Activated CD8-positive, alpha-beta memory T cell treated with anti-CD3 and anti-CD28 coated beads, Interleukin-2, amount 50 U/mL, for 1 hour (primary cell): ENCODE measurements around the gene CH25H.
"Not testable (repeated sequence)": the region's sequence is repeated elsewhere in the genome, so short reads cannot be mapped to it uniquely, and the experiment has no call there.

Experiments
- DNase-seq: peaks from one replicate; pipeline ENCODE4 v3.0.0-alpha.2; 2020; ENCODE audit errors: extremely low read depth

The CH25H gene

DNA sequence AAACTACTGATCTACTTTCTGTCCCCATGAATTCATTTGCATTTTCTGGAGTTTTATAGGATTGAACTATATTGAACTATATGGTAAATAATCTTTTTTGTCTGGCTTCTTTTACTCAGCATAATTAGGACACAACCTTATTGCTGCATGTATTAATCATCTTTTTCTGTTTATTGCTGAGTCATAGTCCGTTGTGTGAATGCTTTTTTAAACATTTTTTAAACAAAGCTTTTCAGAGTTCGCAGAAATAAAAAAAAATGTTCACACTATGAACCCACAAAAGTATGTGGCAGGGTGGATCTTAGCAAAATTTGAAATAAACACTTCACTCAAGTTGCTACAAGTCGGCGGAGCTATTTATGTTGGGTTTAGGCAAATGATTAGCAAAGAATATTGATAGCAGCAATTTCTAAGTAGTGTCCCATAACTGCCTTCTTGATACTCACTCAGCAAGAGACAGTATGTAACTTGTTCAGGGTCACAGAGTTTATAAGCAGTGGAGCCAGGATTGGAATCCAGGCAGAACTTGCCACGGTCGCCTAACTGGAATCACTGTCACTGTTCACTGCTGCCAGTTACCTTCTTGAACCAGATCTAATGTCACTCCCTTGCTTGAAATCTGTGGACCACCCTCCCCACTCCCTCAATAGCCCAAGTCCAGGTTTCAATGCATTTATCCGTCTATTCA, 5.6 kb downstream of the CH25H start:
- no peak for DNase-seq

DNA sequence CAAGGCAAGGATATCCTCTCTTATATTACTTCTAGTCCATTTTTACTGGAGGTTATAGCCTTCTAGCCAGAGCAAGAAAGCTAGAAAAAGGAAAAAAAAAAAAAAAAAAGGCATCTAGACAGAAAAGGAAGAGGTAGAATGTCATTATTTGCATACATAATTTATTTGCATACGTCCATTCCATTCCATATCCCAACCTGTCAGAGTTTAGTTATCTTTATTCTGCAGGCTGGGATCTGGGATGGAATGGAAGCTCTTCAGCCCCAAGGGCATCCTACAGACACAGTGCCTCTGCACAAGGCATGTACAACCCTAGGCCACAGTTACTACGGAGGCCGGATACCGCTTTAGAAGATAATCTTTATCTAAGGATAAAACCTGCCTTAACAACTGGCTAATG, 9.6 kb downstream of the CH25H start:
- DNase-seq = no peak

DNA sequence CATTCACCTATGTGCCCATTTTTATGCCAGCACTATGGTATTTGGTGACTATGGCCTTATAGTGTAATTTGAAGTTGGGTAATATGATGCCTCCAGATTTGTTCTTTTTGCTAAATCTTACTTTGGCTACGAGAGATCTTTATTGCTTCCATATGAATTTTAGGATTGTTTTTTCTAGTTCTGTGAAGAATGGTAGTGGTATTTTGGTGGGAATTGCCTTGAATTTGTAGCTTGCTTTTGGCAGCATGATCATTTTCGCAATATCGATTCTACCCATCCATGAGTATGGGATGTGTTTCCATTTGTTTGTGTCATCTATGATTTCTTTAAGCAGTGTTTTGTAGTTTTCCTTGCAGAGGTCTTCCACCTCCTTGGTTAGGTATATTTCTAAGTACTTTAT, 15.8 kb downstream of the CH25H start:
- not testable (repeated sequence) for DNase-seq

DNA sequence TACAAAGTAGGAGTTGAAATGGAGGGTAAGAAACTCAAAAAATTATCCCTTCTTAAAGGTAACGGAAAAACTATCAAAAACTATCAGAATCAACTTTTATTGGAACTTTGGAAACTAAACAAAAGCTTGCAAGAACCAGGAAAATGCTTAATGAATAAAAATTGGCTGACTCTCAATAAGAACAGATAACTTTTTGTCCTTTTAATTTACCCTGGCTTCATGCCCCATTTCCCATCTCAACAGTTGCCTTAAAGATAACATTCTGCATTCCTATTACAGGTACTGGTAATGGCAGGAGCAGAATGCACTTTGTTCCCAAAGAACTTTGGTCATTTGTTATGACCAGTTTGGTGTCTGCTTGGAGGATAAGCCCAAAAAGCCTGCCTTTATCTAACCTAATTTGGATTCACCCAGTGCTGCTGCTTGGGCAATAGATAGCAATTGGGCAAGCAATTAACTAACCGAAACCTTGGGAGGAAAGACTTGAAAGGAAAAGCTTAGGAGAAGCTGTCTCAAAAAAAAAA, 17.8 kb downstream of the CH25H start:
- DNase-seq = no peak

DNA sequence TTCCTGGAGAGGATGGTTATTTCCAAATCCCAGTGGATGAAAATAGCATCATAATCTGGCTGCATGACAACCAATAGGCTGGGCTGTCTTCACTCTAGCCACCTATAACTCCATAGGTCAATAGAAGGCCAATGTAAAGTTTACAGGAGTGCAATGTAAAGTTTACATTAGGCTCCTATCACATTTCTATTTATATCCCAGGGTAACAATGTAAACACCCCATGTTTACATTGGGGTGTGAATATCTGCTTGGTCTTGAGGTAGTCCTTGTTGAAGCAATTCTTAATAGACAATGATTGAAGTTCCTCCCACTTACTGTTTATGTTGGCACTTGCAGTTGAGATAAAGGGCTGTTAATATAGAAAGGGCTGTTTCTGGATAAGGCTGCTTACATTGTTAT, 21.5 kb downstream of the CH25H start:
- DNase-seq = no peak

DNA sequence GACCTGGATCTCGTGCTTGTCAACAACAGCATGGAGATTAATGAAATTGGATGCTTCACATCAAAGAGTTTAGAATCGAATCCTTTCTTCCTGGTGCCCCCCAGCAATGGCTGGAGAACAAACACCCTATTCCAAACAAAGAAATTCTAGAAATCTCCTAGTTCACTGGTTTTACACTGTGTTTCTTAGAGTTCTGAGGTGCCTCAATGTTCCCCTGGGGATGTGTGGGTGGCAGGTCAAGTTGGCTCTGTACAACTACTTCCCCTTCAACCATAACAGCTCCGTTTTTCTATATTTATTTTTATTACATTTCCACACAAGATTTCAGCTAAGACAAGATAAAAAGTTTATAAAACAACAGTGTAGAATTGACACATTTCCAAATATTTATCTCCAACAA, 22.5 kb downstream of the CH25H start:
- DNase-seq = no peak

DNA sequence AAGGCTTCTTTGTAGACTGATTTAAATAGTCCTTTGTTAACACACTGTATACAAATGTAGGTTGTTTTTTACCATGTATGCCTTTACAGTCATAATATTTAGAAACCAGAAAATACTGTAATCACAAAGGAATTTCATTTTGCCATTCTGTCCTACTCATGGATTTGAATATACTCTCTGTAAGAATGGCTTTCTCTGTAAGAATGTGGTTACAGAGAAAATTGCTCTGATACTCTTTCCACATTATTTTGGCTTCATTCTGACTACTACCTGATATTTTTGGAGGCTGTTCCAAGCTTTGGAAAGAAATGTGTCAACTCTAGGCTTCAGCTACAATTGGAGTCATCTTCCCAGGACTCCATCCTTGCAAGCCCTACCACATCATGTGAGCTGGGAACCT, 23.5 kb downstream of the CH25H start:
- DNase-seq = no peak

DNA sequence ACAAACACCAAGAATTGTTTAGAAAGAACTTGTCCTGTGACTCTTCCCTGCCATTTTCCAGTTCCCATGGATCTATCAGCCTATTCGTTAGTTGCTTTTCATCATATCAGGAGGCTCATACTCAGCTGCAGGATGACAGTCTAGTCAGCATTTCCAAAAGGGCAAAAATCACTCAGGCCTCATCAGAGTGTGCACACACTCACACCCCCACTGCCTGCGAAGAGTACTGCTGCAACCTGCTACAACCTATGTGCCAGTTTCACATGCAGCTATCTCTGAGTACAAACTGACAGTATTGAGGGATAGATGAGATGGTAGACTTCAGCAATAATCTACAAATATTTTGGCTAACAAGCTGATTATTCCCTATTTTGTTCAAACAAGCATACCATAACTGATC, 24.2 kb downstream of the CH25H start:
- DNase-seq = no peak

DNA sequence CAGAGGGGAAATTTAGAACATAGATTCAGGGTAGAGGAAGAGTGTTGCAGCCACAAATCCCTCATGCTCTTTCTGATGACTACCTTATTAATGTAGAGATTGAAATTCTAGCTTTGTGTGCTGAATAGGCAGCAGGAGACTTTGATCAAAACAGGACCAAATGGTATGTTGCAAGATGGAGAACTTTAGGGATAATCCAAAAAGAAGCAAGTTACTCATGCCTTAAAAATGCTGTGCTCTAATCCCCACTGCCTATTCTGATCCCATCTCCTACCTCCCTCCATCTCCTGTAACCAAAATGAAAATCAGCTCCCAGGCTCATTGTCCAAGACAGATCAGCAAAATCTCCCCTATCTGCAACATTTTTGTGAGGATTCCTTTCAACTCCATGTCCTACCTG, 31.3 kb downstream of the CH25H start:
- no peak for DNase-seq

DNA sequence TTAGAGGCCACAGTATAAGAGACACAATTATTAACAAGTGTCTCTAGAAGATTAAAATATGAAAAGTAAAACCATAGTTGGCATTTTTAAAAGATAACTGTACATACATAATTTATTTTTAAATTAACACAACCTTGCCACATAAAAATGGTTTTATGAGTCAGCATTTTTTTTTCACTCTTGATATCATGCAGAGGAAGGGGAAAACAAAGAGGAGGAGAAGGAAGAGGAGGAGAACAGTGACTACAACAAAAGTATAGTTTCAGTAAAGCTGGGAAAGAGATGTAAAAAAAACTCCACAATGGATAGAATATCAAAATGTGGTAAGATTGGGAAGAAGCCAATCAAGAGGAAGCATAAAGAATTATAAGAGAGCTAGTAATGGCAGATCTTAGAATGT, 34.0 kb downstream of the CH25H start:
- no peak for DNase-seq

DNA sequence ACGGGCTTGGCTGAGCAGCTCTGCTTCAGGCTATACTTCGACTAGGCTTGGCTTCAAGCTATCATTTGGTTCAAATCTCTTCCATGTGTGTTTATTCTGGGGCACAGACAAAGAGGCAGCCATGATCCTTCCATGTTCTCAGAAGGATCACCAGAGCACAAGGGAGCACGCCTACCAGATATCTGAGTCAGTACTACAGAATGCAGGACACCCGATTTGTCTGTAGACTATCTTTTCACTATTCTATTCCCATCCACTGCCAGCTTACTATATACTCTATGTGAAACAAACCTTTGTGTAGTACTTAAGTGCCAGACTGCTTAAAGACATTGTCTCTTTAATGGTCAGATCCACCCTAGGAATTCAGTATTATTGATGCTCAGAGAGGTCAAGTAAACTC, 35.1 kb downstream of the CH25H start:
- no peak for DNase-seq

DNA sequence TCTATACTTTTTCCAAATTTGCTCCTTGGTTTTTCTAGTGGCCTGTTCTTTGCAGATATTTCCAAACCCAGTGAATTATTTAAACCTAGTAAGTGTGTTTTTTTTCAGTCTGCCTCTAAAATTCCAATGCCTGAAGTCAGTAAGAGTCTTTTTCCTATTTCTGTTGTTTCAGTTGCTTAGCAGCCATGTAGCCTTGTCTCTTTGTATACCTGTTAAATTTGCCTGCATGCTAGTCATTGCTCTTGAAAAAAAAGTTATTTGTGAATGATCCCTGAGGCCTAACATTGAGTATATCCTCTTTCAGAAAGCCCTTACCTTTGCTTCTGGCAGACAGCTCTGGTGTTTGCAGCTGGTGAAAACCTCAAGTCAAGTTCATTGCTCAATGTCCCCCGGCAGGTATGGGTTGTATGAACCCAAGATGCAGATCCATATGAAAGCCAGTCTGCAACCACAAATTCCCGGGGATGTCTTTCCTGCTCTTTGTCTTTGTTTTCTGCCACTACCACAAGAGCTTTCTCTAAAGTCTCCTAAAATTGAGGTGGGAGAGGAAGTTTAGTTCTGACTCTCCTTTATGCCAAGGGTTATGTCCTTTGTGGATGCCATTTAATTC, 35.7 kb downstream of the CH25H start:
- DNase-seq = no peak

DNA sequence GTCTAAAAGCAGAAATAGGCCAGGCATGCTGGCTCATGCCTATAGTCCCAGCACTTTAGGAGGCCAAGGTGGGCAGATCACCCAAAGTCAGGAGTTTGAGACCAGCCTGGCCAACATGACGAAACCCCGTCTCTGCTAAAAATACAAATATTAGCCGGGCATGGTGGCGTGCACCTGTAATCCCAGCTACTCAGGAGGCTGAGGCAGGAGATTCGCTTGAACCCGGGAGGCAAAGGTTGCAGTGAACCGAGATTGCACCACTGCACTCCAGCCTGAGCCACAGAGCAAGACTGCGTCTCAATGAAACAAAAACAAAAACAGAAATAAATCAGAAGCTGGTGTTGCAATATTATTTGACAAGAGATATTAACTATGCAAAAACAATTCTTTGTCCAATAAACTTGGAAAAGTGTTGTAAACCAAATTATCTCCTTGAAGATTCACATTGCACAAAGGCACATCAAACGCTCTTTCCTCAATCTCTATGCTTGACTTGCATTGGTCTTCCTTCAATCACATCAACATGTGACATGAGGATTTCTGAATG, 38.7 kb downstream of the CH25H start:
- DNase-seq = not testable (repeated sequence)

DNA sequence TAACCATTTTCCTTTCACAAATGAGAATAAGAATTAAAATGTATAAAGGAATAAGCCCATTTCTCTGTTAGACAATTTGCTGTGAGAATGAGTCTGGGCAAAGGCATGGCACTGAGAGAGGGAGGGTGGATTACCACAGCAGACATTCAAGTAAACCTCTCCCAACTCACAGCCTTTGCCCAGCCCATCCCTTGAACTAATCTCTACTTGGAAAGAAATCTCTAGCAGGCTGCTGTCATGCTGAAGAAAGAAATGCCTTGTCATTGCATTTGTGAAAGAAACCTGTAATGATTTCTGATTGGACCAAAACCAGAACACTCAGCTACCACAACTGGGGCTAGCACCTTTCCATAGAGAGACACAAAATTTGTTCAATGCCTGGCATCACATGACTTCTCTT, 39.2 kb downstream of the CH25H start:
- no peak for DNase-seq

DNA sequence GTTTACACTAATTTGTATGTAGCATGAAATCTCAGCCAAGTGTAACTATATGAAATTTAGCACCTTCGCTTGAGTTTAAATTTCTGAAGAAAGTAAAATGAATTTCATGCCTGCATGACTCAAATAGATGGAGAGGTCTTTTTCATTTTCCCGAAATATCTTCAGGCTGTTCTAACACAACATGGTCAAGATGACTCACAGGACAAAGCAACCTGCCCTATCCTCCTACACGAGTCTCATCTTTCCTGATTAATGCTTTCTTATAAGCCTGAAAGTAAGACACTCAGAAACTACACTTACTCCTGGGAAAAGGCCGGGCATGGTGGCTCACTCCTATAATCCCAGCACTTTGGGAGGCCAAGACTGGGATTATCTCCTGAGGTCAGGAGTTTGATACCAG, 41.2 kb downstream of the CH25H start:
- DNase-seq = no peak

DNA sequence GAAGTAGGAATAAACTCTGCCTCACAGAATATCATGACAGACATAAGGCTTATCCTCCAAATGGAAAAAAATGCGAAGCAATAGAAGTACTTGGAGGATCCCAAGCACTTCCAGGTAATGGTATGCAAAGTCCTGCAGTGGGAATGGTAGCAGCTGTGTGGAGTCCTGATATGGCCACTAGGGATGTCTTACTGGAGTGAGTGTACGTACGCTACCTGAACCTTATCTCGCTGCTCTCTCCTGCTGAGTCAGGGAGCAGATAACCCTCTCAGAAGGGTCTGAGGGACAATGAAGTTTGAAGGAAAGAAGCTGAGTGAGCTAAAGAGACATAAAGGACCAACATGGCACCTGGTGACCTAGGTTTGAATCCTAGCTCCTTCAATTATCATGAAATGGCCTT, 42.2 kb downstream of the CH25H start:
- DNase-seq = no peak

DNA sequence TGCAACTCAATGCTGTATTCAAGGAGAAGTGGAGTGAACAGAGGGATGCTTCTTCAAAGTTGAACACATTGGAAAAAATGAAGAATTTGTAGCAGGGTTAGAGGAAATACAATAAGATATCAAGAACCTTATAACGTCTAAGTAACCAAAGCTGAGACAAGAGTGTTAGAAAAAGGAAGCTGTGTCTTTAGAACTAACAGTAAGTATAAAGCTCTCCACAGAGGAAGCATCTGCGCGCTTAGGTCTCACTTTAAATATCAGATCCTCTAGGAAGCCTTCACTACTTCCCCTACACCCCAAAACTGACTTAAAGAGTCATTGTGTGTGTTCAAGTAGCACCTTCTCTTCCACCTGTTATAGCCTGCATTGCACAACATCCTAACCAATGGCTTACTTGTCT, 43.0 kb downstream of the CH25H start:
- no peak for DNase-seq

DNA sequence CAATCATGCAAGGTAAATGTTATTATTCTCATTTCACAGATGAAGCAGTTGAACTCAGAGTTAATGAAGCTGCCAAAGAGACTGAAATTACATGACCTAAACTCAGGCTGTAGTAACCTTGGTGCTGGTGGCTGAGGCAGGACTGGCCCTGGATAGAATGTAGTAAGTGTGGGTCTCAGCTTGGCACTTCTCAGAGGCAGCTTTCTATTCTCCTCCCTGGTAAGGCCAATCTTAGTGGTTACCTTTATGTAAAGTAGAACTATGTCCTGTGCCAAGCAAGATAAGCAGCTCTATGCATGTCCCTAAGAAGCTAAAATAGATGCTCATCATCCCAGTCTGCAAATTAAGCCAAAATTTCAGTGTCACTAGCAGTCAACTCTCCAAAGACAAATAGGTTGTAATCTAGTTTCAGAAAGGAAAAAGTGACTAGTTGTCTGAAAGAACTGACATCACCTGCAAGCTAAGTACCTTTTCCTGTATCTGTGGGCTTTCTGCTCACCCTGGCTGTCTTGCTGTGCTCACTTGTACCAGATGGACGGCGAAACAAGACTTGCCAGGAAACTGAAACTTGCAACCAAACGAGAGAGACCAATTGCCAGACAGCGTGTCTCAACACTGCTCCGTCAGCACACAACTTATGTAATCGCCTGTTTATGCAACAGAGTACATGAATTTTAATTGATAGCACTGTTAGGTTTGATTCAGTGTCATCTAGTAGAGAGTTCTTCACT, 43.7 kb downstream of the CH25H start:
- DNase-seq = no peak

DNA sequence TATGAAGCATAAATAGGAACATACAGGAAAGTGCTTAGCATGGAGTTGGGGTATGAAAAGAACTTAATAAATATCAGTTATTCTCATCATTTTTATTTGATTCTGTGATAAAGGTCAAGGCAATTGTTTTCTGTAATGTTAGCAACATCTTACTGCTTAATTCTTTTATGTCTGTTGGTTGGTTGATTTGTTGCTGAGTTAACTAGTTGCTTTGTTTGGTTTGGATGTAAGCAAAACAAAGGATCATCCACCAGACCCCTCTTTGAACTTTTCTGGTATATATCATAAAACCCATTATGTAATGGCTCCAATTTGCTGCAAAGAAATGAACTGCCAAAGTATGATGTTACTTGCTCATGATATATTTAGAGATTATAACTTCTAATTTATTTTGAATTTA, 44.5 kb downstream of the CH25H start:
- no peak for DNase-seq

DNA sequence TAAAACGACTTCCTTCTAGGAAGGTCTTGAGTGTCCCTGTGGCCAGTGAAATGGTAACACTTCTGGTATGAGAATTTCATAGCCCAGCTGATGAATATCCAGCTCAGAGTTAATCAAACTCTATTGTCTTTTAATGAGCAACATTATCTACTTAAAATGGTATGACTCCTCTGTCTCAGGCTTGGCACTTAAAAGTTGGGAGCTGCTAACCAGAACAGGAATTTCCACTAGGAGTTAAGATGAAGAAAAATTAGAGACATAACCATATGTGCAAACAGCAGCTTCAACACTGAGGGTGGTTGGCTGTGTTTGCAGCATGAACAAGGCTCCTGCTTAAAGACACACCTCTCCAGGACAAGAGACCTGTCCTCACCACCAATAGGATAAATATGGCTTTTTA, 46.8 kb downstream of the CH25H start:
- no peak for DNase-seq

DNA sequence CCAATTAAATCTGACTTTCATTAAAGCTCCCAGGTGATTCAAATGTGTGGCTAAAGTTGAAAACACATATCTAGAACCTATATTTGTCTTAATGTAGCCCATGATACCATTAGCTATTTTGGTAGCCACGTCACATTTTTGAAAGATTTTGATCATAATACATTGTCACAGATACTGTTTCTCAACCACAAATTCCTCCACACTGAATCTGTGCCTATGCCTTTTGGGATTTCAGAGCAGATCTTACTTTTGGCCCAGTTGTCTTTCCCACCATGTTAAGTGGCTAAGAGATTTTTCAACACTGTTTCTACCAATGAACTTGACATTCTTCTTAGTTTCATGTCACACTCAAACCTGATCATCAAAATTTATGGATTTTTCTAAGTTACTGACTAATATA, 47.4 kb downstream of the CH25H start:
- DNase-seq = no peak

DNA sequence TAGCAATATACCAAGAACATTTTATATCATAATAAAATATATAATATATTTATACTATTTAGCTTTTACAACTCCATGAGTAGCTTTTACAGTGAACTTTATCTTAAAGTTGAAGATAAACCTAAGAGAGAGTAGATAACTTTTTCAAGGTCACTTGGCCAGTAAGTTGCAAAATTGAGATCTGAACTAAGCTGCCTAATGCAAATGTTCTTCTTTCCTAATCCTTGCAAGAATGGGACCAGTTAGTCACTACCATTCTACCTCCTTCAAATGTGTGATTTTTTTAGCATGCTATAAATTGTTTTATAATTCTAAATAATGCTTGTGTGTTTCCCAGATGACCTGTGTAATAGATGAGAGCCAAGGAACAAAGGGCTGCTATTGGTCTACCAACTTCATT, 47.8 kb downstream of the CH25H start:
- no peak for DNase-seq

DNA sequence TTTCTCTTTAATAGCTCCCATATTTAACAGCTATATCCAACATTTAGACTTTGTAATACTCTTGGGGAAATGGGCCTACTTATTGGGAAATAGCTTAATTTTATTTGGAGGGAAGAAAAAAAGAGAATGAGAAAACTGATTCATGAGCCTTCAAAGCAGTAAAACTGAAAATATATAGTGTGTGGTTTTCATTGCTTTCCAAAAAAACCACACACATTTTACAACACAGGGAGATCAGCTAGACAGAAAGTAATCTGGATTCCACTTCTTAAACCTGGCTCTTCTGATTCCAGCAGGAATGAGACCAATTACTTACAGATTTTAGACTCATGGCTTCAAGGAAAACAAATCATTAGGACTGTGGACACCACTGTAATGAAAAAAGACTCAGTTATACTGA, 48.7 kb downstream of the CH25H start:
- no peak for DNase-seq
